Muscle of leg (tissue), 11 donors: Measurements from ENCODE around the gene SLBP. TPM values are rescaled to one million over a fixed set of nuclear protein-coding genes. Genes with fewer than 3 reads are reported as not detected.

Experiments
- DNase-seq: peaks from one replicate; pipeline ENCODE4 v3.0.0; 2013
- H3K27ac ChIP-seq: one replicate; pipeline ENCODE4 v1.5.1; 2013; ENCODE audit warnings: mild to moderate bottlenecking, low read length, control low read depth
- H3K27me3 ChIP-seq: one replicate; pipeline ENCODE4 v1.6.1; 2013; ENCODE audit warnings: low read length; ENCODE audit not compliant: control insufficient read depth, insufficient read depth
- H3K36me3 ChIP-seq: one replicate; pipeline ENCODE4 v1.6.1; 2013; ENCODE audit warnings: low read length; ENCODE audit not compliant: control insufficient read depth, insufficient read depth
- H3K4me1 ChIP-seq: one replicate; pipeline ENCODE4 v1.6.1; 2013; ENCODE audit warnings: low read length; ENCODE audit not compliant: control insufficient read depth, insufficient read depth
- H3K4me3 ChIP-seq: one replicate; pipeline ENCODE4 v1.5.1; 2013; ENCODE audit warnings: low read length, control low read depth
- H3K9me3 ChIP-seq: replicated peaks from 2 replicates; pipeline ENCODE4 v1.6.1; 2013; ENCODE audit warnings: low read depth, low read length; ENCODE audit not compliant: control insufficient read depth
- WGBS: methylation state at CpG from one replicate; pipeline ENCODE4 v1.1.5; 2013; ENCODE audit warnings: missing lambda C conversion rate; ENCODE audit not compliant: insufficient coverage; 5-methylcytosine and 5-hydroxymethylcytosine counted together
- polyA plus RNA-seq, 8 donors: library from polyadenylated mRNA; unstranded; fragments of 120-200 nt; gene quantifications; one replicate each; pipeline versions ENCODE4 v1.2.1 to v1.2.3, GENCODE V29; 2013; ENCODE audit warnings: inconsistent platforms in 1 of 8, low replicate concordance in 1 of 8; ENCODE audit not compliant: insufficient read length in 8 of 8, insufficient read depth in 1 of 8
- total RNA-seq: library from RNA; stranded (reverse); fragments of 120-200 nt; gene quantifications from one replicate; pipeline ENCODE4 v1.2.4, GENCODE V29; 2013

SLBP gene
- total and polyA plus RNA-seq, 9 donors = 36.9 to 48.8 (median 42.6) TPM

- H3K4me1 ChIP-seq = peaks cover 41% of the 10 kb centered on the region
- no peaks in the 10 kb centered on the region for H3K9me3 ChIP-seq
- no peaks in the 10 kb centered on the region for H3K36me3 ChIP-seq
- H3K27ac ChIP-seq = no peak overlapping the region
- 80% methylated on average over 14 of the region's 20 CpGs for WGBS
- no peak overlapping the region for H3K4me3 ChIP-seq
- no peak for DNase-seq
- peaks cover 3% of the 10 kb centered on the region for H3K27me3 ChIP-seq
Measured at GRCh38 chr4:1756893-1757779, 45.0 kb upstream of the SLBP start.

GRCh38 chr4:1756079-1756478 is 44.0 kb upstream of the SLBP start:
- H3K4me1 ChIP-seq = peaks cover 44% of the 10 kb centered on the region
- H3K4me3 ChIP-seq = no peak overlapping the region
- H3K9me3 ChIP-seq = no peaks in the 10 kb centered on the region
- H3K36me3 ChIP-seq = no peaks in the 10 kb centered on the region
- no peak overlapping the region for H3K27ac ChIP-seq
- DNase-seq = no peak
- H3K27me3 ChIP-seq = no peaks in the 10 kb centered on the region
- 57% methylated on average over 17 of the region's 18 CpGs for WGBS

- DNase-seq = no peak
- WGBS = 72% methylated on average over 13 of the region's 17 CpGs
- Histone ChIP-seq H3K4me3 (no peak overlapping the region), H3K36me3 (no peaks in the 10 kb centered on the region), H3K9me3 (no peaks in the 10 kb centered on the region), H3K4me1 (peaks cover 39% of the 10 kb centered on the region), H3K27ac (no peak overlapping the region), H3K27me3 (peaks cover 2% of the 10 kb centered on the region)
Measured at GRCh38 chr4:1755297-1755696, 43.2 kb upstream of the SLBP start.

GRCh38 chr4:1754336-1754735 is 42.2 kb upstream of the SLBP start:
- no peaks in the 10 kb centered on the region for H3K36me3 ChIP-seq
- peaks cover 33% of the 10 kb centered on the region for H3K4me1 ChIP-seq
- H3K9me3 ChIP-seq = no peaks in the 10 kb centered on the region
- H3K27ac ChIP-seq = no peak overlapping the region
- 48% methylated on average over 5 of the region's 5 CpGs for WGBS
- no peak for DNase-seq
- H3K27me3 ChIP-seq = peaks cover 2% of the 10 kb centered on the region
- H3K4me3 ChIP-seq = no peak overlapping the region

- Histone ChIP-seq H3K9me3 (no peaks in the 10 kb centered on the region), H3K27me3 (peaks cover 2% of the 10 kb centered on the region), H3K4me3 (no peak overlapping the region), H3K36me3 (no peaks in the 10 kb centered on the region), H3K4me1 (peaks cover 33% of the 10 kb centered on the region), H3K27ac (no peak overlapping the region)
- DNase-seq = no peak
- WGBS = 85% methylated on average over 11 of the region's 15 CpGs
Measured at GRCh38 chr4:1753697-1754311, 41.7 kb upstream of the SLBP start.

- WGBS = 69% methylated on average over 5 of the region's 10 CpGs
- no peak overlapping the region for H3K27ac ChIP-seq
Measured at GRCh38 chr4:1753294-1753696, 41.2 kb upstream of the SLBP start.

GRCh38 chr4:1752284-1753041 is 40.3 kb upstream of the SLBP start:
- Histone ChIP-seq H3K4me1 (peaks cover 40% of the 10 kb centered on the region), H3K9me3 (no peaks in the 10 kb centered on the region), H3K4me3 (no peak overlapping the region), H3K36me3 (no peaks in the 10 kb centered on the region), H3K27me3 (peaks cover 2% of the 10 kb centered on the region), H3K27ac (no peak overlapping the region)
- no peak for DNase-seq
- WGBS = 41% methylated on average over 16 of the region's 35 CpGs

More at GRCh38 chr4:1753294-1753696, 41.2 kb upstream of the SLBP start:
- Histone ChIP-seq H3K36me3 (no peaks in the 10 kb centered on the region), H3K27me3 (peaks cover 2% of the 10 kb centered on the region), H3K4me1 (peaks cover 38% of the 10 kb centered on the region), H3K4me3 (no peak overlapping the region), H3K9me3 (no peaks in the 10 kb centered on the region)
- DNase-seq = no peak

GRCh38 chr4:1751919-1752283 is 39.8 kb upstream of the SLBP start:
- Histone ChIP-seq H3K36me3 (no peaks in the 10 kb centered on the region), H3K27me3 (peaks cover 2% of the 10 kb centered on the region), H3K4me3 (no peak overlapping the region), H3K27ac (no peak overlapping the region), H3K9me3 (no peaks in the 10 kb centered on the region), H3K4me1 (peaks cover 40% of the 10 kb centered on the region)
- WGBS = 50% methylated on average over 7 of the region's 8 CpGs
- DNase-seq = no peak

GRCh38 chr4:1751155-1751918 is 39.2 kb upstream of the SLBP start:
- Histone ChIP-seq H3K27me3 (peaks cover 2% of the 10 kb centered on the region), H3K4me3 (no peak overlapping the region), H3K36me3 (no peaks in the 10 kb centered on the region), H3K27ac (no peak overlapping the region), H3K4me1 (peaks cover 40% of the 10 kb centered on the region), H3K9me3 (no peaks in the 10 kb centered on the region)
- DNase-seq = no peak
- 80% methylated on average over 21 of the region's 31 CpGs for WGBS
